ENCODE results near the gene CFAP45.
"Not testable (repeated sequence)": the region's sequence is repeated elsewhere in the genome, so short reads cannot be mapped to it uniquely, and the experiment has no call there.

Gene CFAP45

DNA sequence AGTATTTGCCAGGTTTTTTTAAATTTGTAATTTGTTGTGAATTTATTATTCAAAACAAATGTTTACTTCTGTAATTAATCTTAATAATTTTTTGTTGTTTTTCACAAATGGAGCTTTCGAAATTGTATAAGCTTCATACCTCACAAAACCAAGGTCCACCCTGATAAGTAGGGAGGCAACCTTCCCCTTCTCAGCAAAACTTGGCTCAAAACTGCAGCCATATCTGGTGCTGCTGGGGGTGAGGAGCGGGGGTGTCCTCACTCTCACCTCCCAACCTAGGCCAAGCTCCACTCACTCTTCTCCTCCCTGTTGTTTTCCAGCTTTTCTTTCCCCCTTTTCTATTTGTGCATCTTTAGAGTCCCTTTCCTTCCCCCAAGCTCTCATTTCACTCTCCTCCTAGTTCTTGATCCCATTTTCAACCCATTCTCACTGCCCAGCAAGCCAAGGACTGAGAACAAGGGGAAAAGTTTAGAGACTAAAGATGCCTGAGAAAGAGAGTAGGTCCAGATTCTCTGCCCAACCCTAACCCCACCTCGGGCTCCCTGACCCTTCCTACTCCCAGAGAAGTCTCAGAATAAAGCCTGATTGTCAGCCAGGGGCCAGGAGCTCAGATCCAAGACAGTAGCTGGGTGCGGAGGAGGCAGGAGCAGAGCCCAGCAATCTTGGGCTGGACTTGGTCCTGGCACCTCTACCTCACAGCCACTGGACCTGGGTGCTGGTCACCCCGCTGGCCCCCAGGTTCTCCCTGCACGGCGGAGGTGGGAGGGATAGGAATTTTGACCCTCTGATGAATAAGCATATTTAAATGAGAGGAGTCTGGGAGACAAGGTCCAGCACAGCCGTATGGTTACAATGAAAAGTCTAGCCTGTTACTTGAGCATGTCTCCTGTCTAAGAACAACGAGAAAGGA, 8.3 kb upstream of the CFAP45 start:
- TF ChIP-seq, protein P1, sequence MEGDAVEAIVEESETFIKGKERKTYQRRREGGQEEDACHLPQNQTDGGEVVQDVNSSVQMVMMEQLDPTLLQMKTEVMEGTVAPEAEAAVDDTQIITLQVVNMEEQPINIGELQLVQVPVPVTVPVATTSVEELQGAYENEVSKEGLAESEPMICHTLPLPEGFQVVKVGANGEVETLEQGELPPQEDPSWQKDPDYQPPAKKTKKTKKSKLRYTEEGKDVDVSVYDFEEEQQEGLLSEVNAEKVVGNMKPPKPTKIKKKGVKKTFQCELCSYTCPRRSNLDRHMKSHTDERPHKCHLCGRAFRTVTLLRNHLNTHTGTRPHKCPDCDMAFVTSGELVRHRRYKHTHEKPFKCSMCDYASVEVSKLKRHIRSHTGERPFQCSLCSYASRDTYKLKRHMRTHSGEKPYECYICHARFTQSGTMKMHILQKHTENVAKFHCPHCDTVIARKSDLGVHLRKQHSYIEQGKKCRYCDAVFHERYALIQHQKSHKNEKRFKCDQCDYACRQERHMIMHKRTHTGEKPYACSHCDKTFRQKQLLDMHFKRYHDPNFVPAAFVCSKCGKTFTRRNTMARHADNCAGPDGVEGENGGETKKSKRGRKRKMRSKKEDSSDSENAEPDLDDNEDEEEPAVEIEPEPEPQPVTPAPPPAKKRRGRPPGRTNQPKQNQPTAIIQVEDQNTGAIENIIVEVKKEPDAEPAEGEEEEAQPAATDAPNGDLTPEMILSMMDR (IDR thresholded peaks at IDR 0.05; ENCODE audit: borderline replicate concordance, control extremely low read depth, extremely low read depth, insufficient read depth, missing control alignments), result no peak
- DNase-seq (ENCODE audit: low spot score), result no peak
- in situ Hi-C loops (cut with MboI; ENCODE audit: low sequenced_read_pairs, unreplicated experiment), result no loop called here

DNA sequence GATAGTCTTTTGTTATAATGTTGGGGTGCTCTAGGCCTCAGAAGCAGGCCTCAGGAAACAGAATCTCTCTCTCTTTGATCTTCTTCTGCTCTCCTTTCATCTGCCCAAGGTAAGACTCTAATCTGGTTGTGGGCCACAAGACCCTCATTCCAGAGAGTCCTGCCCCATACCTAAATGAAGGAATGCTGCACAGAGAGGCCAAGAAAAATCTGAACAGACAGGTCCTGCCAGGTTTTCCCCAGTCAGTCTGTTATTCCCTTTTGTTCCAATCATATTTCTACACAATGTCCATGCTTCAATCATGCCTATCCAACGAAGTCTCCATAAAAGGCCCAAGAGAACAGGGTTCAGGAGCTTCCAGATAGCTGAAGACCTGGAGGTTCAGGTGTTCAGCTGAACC, 7.0 kb upstream of the CFAP45 start:
- DNase-seq (ENCODE audit: low spot score), result no peak
- TF ChIP-seq, protein P1 (IDR thresholded peaks at IDR 0.05; ENCODE audit: borderline replicate concordance, control extremely low read depth, extremely low read depth, insufficient read depth, missing control alignments), result no peak
- in situ Hi-C loops (cut with MboI; ENCODE audit: low sequenced_read_pairs, unreplicated experiment), result no loop called here

DNA sequence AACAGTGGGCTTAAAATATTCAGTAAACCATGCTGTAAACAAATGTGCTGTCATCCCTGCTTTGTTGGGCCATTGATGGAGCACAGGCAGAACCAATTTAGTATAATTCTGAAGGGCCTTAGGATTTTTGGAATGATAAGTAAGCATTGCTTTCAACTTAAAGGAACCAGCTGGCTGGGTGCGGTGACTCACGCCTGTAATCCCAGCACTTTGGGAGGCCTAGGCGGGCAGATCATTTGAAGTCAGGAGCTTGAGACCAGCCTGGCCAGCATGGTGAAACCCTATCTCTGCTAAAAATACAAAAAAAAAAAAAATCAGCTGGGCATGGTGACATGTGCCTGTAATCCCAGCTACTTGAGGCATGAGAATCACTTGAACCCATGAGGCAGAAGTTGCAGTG, 4.1 kb upstream of the CFAP45 start:
- DNase-seq (ENCODE audit: low spot score); in situ Hi-C loops (cut with MboI; ENCODE audit: low sequenced_read_pairs, unreplicated experiment): not testable (repeated sequence)

DNA sequence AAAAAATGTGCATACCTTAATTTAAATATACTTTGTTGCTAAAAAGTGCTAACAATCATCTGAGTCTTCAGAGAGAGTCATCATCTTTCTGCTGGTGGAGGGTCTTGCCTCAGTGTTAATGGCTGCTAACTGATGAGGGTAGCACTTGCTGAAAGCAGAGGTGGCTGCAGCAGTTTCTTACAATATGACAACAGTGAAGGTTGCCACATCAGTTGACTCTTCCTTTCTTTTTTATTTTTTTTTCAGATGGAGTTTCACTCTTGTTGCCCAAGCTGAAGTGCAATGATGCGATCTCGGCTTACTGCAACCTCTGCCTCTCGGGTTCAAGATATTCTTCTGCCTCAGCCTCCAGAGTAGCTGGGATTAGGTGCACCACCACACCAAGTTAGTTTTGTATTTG, 2.6 kb upstream of the CFAP45 start:
- in situ Hi-C loops (cut with MboI; ENCODE audit: low sequenced_read_pairs, unreplicated experiment), result no loop called here
- DNase-seq (ENCODE audit: low spot score), result no peak
- TF ChIP-seq, protein P1 (IDR thresholded peaks at IDR 0.05; ENCODE audit: borderline replicate concordance, control extremely low read depth, extremely low read depth, insufficient read depth, missing control alignments), result no peak

DNA sequence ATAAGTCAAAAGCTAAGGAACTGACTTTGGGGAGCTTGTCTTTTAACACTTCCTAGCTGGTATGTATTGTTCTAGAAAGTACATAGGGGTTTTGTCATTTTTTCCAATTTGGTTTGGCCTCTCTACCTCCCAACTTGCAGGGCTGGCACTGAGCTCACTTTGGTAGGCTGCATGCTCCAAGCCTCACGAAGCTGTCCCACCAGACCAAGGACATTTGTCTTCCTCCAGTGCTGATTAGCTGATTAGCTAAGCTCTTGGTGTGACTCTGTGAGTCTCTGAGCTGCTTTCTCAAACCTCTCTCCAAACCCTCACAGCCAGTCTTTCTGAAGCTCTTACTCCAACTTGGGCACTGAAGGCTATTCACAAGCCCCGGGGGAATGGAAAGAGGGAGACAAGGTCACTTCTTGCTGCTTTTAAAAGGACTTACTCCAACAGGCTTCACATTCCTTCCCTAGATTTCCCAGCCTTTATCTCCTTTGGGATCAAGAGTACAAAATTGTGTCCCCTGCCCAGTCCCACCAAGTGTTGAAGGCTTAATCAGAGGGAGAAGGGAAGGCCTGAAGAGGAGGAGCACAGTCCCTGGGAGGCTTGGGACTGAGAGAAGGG, 893 bp upstream of the CFAP45 start:
- DNase-seq (ENCODE audit: low spot score), result no peak
- in situ Hi-C loops (cut with MboI; ENCODE audit: low sequenced_read_pairs, unreplicated experiment), result no loop called here
- TF ChIP-seq, protein P1 (IDR thresholded peaks at IDR 0.05; ENCODE audit: borderline replicate concordance, control extremely low read depth, extremely low read depth, insufficient read depth, missing control alignments), result no peak

DNA sequence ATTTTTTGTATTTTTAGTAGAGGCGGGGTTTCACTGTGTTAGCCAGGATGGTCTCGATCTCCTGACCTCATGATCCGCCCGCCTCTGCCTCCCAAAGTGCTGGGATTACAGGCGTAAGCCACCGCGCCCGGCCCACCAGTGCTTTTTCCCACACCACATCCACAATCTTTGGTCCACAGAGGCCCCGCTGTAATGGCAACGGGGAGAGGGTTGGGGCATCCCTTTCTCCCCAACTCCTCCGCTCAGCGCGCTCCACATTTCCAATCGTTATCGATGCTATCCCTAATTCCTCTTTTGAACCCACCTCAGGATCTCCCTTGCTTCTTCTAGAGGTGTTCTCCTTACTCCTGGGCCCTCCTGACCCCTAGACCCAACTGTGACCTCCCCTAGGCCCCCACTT, 331 bp downstream of the CFAP45 start:
- in situ Hi-C loops (cut with MboI; ENCODE audit: low sequenced_read_pairs, unreplicated experiment); DNase-seq (ENCODE audit: low spot score): not testable (repeated sequence)

DNA sequence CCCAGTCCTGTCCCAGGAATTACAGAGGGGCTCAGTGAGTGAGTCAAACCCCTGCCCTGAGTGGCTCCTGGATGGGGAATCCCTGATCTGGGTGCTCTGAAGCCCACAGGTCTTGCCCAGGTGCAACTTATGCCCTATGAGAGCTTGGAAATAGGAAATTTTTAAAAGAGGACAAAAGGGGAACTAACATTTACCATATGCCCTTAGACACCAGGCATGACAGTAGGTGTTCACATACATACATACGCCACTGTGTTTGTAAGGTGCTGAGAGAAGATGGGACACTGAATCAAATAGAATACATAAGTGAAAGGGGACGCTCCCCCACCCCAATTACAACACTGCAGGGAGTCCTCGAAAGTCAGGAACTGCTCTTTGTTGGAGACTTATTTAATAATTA, 1.4 kb downstream of the CFAP45 start:
- in situ Hi-C loops (cut with MboI; ENCODE audit: low sequenced_read_pairs, unreplicated experiment), result no loop called here
- no peak for DNase-seq (ENCODE audit: low spot score)
- TF ChIP-seq, protein P1 (IDR thresholded peaks at IDR 0.05; ENCODE audit: borderline replicate concordance, control extremely low read depth, extremely low read depth, insufficient read depth, missing control alignments), result no peak

Measured in GM13976 (cell line).